Renal cortical epithelial cell (primary cell): ENCODE data around the gene MSTO1. TPM values are rescaled to one million over a fixed set of nuclear protein-coding genes. Genes with fewer than 3 reads are reported as not detected.
"Not testable (repeated sequence)": the region's sequence is repeated elsewhere in the genome, so short reads cannot be mapped to it uniquely, and the experiment has no call there.

Source experiments
- DNase-seq: peaks from one replicate; pipeline ENCODE4 v3.0.0-alpha.2; 2011; ENCODE audit warnings: low read depth
- total RNA-seq: library from RNA; depleted of rRNA; stranded (reverse); fragments of >200 nt; gene quantifications from 2 replicates; pipeline ENCODE4 v1.2.3, GENCODE V29; 2014

The MSTO1 gene
- 13.7 and 18.3 TPM in 2 replicates for total RNA-seq

GRCh38 chr1:155609515-155610256 lies at the start of gene MSTO1:
Gene MSTO1 (plus strand): TSS chr1:155610218. CDS start chr1:155610249, 31 bp downstream.
- peak; percentile 97 for DNase-seq

- DNase-seq: not testable (repeated sequence)
These were observed 48.0 kb upstream of the MSTO1 start for GRCh38 chr1:155561779-155562580.

- peak; percentile 72 for DNase-seq
These were observed 47.2 kb upstream of the MSTO1 start, which contains the start of gene ASH1L for GRCh38 chr1:155562581-155563376. Gene ASH1L (minus strand): TSS chr1:155562803. CDS start chr1:155521519, 41,284 bp downstream.

- DNase-seq: not testable (repeated sequence)
These were observed 46.5 kb upstream of the MSTO1 start for GRCh38 chr1:155563377-155564022.

- no peak for DNase-seq
These were observed 39.9 kb upstream of the MSTO1 start for GRCh38 chr1:155569988-155570592.

- DNase-seq: no peak
These were observed 39.4 kb upstream of the MSTO1 start for GRCh38 chr1:155570593-155570990.

GRCh38 chr1:155574077-155574476 lies 35.9 kb upstream of the MSTO1 start:
- DNase-seq: no peak

GRCh38 chr1:155575608-155576007 lies 34.4 kb upstream of the MSTO1 start:
- DNase-seq: not testable (repeated sequence)

GRCh38 chr1:155583846-155584245 lies 26.2 kb upstream of the MSTO1 start:
- not testable (repeated sequence) for DNase-seq

- DNase-seq: not testable (repeated sequence)
These were observed 20.7 kb upstream of the MSTO1 start for GRCh38 chr1:155589282-155589681.

GRCh38 chr1:155590516-155591247 lies 19.3 kb upstream of the MSTO1 start:
- DNase-seq: not testable (repeated sequence)

GRCh38 chr1:155591770-155592169 lies 18.2 kb upstream of the MSTO1 start:
- DNase-seq: peak; percentile 72

- DNase-seq: not testable (repeated sequence)
These were observed 14.0 kb upstream of the MSTO1 start for GRCh38 chr1:155595877-155596474.

GRCh38 chr1:155596864-155597263 lies 13.2 kb upstream of the MSTO1 start:
- DNase-seq: no peak

GRCh38 chr1:155598842-155599331 lies 11.1 kb upstream of the MSTO1 start:
- peak; percentile 14 for DNase-seq

- DNase-seq: not testable (repeated sequence)
These were observed 10.0 kb upstream of the MSTO1 start for GRCh38 chr1:155599828-155600572.

GRCh38 chr1:155607708-155608107 lies 2.3 kb upstream of the MSTO1 start:
- no peak for DNase-seq

- DNase-seq: no peak
These were observed 1.2 kb upstream of the MSTO1 start for GRCh38 chr1:155608888-155609225.

- not testable (repeated sequence) for DNase-seq
These were observed 234 bp downstream of the MSTO1 start for GRCh38 chr1:155610257-155610647.
